ENCODE data around the gene SAP30BP. TPM values are rescaled to one million over a fixed set of nuclear protein-coding genes. Genes with fewer than 3 reads are reported as not detected.

SAP30BP gene
- total and polyA plus RNA-seq, 2 of the 8 experiments (the other 6 are each of a cell fraction or from before 2014, with no cell fraction given) = 63.3 to 79.9 TPM

DNA sequence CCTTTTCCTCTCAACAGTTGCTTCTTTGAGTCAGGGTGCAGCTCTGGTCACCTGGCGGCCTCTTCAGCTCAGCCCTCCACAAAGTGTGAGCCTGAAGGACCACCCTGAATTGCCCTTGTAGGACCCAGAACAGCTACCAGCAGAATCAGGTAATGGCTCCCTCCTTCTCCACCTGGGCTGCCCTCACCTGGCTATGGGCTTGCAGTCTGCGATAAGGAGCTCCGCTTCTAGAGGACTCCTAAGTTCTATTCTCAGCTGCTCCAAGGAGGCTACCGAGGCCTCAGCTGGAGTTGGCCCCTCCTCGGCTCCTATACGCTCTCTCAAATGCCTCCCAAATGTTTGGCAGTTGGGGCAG is 20.5 kb upstream of the SAP30BP start:
- Histone ChIP-seq H3K4me2 (ENCODE audit: insufficient read depth in 1 of 2, low read depth in 2 of 2, low read length in 2 of 2) (no peak overlapping the region), H2AK5ac (ENCODE audit: low read depth, low read length) (no peak overlapping the region), H2BK12ac (ENCODE audit: low read depth, low read length) (no peak overlapping the region), H3K18ac (ENCODE audit: extremely low read depth, low read length) (no peak overlapping the region), H3K9me3 (ENCODE audit: insufficient read depth in 2 of 2, low read depth in 1 of 2, low read length in 1 of 2) (no peaks in the 10 kb centered on the region), H3K14ac (ENCODE audit: insufficient read length) (no peak overlapping the region), H3K79me1 (ENCODE audit: low read depth, low read length) (no peaks in the 10 kb centered on the region; the same call in 1 of the 2 replicates), H3K27ac (ENCODE audit: low read depth, low read length) (0 out of 2 replicates have a peak overlapping the region, but pooled peaks have one; percentile 30), H3K23me2 (ENCODE audit: low read depth, low read length) (no peaks in the 10 kb centered on the region), H3K4ac (replicated peaks; ENCODE audit: insufficient read length, low read depth, low read length) (no peak overlapping the region), H3K79me2 (ENCODE audit: control insufficient read depth in 1 of 2, insufficient read depth in 2 of 2, low read length in 2 of 2) (no peaks in the 10 kb centered on the region; a peak in 1 of 4 replicates), H2BK20ac (ENCODE audit: low read length) (no peak overlapping the region), H3K56ac (replicated peaks; ENCODE audit: insufficient read length, low read depth, low read length) (no peak overlapping the region), H2BK120ac (replicated peaks; ENCODE audit: low read depth, low read length) (no peak overlapping the region), H3K27me3 (replicated peaks in 1 of 4; ENCODE audit: control insufficient read depth in 3 of 4, extremely low read depth in 1 of 4, insufficient read depth in 3 of 4, low read length in 3 of 4) (no peaks in the 10 kb centered on the region), H3K36me3 (ENCODE audit: control insufficient read depth in 2 of 4, insufficient read depth in 4 of 4, low read length in 3 of 4) (peaks cover 6 to 22% (median 10%) of the 10 kb centered on the region in 4 experiments; a peak in 7 of 8 replicates), H2BK15ac (ENCODE audit: low read length) (0 out of 2 replicates have a peak overlapping the region, but pooled peaks have one; percentile 61), H4K20me1 (replicated peaks in 1 of 2; ENCODE audit: control insufficient read depth in 1 of 2, insufficient read depth in 2 of 2, low read length in 2 of 2) (no peaks in the 10 kb centered on the region), H3K9ac (replicated peaks in 1 of 4; ENCODE audit: extremely low read depth in 1 of 4, low read depth in 3 of 4, low read length in 3 of 4) (peak overlapping the region in 1 of 4 experiments; percentile 8; a peak in 2 of 7 replicates), H2AFZ (ENCODE audit: low read length) (no peak overlapping the region), H3K23ac (ENCODE audit: insufficient read length) (no peak overlapping the region), H4K8ac (ENCODE audit: extremely low read depth, insufficient read depth, low read length) (no peak overlapping the region), H3K4me1 (replicated peaks in 1 of 4; ENCODE audit: control insufficient read depth in 3 of 4, insufficient read depth in 4 of 4, low read length in 3 of 4) (peaks cover 5 to 16% (median 10%) of the 10 kb centered on the region in 4 experiments), H3K4me3 (ENCODE audit: extremely low read depth in 1 of 4, insufficient read depth in 2 of 4, low read depth in 3 of 4, low read length in 4 of 4) (no peak overlapping the region), H2BK5ac (ENCODE audit: low read depth, low read length) (0 out of 2 replicates have a peak overlapping the region, but pooled peaks have one; percentile 54), H4K5ac (ENCODE audit: insufficient read length, low read depth, low read length) (no peak overlapping the region), H4K91ac (replicated peaks; ENCODE audit: insufficient read length, low read length) (no peak overlapping the region)
- FAIRE-seq = no peak
- POLR2A ChIA-PET (ENCODE audit: partially characterized antibody) = interaction anchor here (0.9 to 1.5 kb wide), 4 partner anchors 9 to 111 kb away, joined by 3 to 7 read pairs (median 4); no protein-coding TSS in a partner anchor
- CTCF ChIA-PET (ENCODE audit: partially characterized antibody) = interaction anchor here (1.1 to 59.2 kb wide), 4 partner anchors 3 to 118 kb away, joined by 3 to 2200 read pairs (median 1256); partner anchors contain the start of genes GALK1, RECQL5, SAP30BP and SMIM5
- WGBS, 2 experiments (ENCODE audit: extremely low coverage in 1 of 2, insufficient coverage in 1 of 2, insufficient read length in 1 of 2, insufficient replicate concordance in 2 of 2, low coverage in 1 of 2, low lambda C conversion rate in 2 of 2, missing lambda C conversion rate in 1 of 2) = 96% methylated on average over 6 of the region's 6 CpGs; no CpG with 5 or more reads in 1 of the 2 experiments
- DNase-seq (ENCODE audit: low read depth in 1 of 2, low spot score in 2 of 2) = no peak
- TF ChIP-seq BACH1 (IDR thresholded peaks at IDR 0.05; ENCODE audit: low read length) = no peak
- no peak for TF ChIP-seq NRF1 (IDR thresholded peaks at IDR 0.05; ENCODE audit: low read depth, low read length)

Measured in H1 (cell line).